Measurements from ENCODE around the gene IFNL3.
"Not testable (repeated sequence)": the region's sequence is repeated elsewhere in the genome, so short reads cannot be mapped to it uniquely, and the experiment has no call there.

The IFNL3 gene

DNA sequence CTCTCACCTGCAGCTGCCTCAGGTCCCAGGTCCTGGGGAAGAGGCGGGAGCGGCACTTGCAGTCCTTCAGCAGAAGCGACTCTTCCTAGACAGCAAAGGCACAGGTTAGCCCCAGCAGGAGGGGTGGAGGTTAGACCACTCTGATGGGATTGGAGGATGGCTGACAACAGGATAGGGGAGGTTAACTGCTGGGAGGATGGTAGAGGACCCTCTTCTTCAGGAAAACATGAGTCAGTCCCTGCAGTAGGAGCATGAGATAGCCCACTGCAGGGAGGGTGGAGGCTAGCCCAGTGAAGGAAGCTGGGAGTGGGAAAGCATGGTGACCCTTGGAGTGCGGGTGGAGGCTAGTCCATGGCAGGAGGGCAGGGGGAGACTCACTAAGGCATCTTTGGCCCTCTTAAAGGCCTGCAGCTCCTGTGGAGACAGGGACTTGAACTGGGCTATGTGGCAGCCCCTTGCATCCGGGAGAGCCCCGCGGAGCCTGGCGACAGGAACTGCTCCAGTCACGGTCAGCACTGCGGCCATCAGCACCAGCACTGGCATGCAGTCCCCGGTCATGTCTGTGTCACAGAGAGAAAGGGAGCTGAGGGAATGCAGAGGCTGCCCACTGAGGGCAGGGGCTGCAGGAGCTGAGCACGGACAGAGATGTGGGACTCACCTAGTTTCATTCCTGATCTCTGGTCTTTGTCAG is at the start of gene IFNL3:
Gene IFNL3, minus strand, starts transcription at position 597 of the 691 bp plus-strand sequence. Its CDS starts 39 bp downstream, at position 558.
- DNase-seq (ENCODE audit: low read depth); H3K4me3 ChIP-seq (ENCODE audit: low read depth, low read length): not testable (repeated sequence)

- no peak overlapping the region for H3K4me3 ChIP-seq (ENCODE audit: low read depth, low read length)
- TF ChIP-seq, protein P1, sequence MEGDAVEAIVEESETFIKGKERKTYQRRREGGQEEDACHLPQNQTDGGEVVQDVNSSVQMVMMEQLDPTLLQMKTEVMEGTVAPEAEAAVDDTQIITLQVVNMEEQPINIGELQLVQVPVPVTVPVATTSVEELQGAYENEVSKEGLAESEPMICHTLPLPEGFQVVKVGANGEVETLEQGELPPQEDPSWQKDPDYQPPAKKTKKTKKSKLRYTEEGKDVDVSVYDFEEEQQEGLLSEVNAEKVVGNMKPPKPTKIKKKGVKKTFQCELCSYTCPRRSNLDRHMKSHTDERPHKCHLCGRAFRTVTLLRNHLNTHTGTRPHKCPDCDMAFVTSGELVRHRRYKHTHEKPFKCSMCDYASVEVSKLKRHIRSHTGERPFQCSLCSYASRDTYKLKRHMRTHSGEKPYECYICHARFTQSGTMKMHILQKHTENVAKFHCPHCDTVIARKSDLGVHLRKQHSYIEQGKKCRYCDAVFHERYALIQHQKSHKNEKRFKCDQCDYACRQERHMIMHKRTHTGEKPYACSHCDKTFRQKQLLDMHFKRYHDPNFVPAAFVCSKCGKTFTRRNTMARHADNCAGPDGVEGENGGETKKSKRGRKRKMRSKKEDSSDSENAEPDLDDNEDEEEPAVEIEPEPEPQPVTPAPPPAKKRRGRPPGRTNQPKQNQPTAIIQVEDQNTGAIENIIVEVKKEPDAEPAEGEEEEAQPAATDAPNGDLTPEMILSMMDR (IDR thresholded peaks at IDR 0.05; ENCODE audit: low read depth, low read length, missing control alignments), result no peak
- DNase-seq (ENCODE audit: low read depth), result no peak
These were observed 48.6 kb upstream of the IFNL3 start for GRCh38 chr19:39293394-39293793.

GRCh38 chr19:39284032-39284431 is 39.2 kb upstream of the IFNL3 start:
- no peak overlapping the region for H3K4me3 ChIP-seq (ENCODE audit: low read depth, low read length)
- DNase-seq (ENCODE audit: low read depth), result no peak
- TF ChIP-seq, protein P1 (IDR thresholded peaks at IDR 0.05; ENCODE audit: low read depth, low read length, missing control alignments), result no peak

DNA sequence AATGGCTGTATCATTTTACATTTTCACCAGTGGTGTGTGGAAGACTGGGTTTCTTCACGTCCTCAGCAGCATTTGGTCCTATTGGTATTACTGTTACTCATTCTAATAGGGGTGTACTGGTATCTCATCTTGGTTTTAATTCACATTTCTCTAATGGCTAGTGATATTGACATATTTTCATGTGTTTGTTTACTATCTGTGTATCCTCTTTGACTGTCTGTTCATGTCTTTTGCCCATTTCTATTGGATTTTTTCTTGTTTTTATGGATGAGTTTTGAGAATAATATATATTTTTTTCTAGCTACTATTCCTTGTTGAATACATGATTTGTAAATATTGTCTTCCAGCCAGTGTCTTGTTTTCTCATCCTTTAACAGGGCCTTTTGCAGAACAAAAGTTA is 37.2 kb upstream of the IFNL3 start:
- no peak for DNase-seq (ENCODE audit: low read depth)
- TF ChIP-seq, protein P1 (IDR thresholded peaks at IDR 0.05; ENCODE audit: low read depth, low read length, missing control alignments), result no peak
- H3K4me3 ChIP-seq (ENCODE audit: low read depth, low read length), result no peak overlapping the region

GRCh38 chr19:39277598-39277997 is 32.8 kb upstream of the IFNL3 start:
- no peak for DNase-seq (ENCODE audit: low read depth)
- TF ChIP-seq, protein P1 (IDR thresholded peaks at IDR 0.05; ENCODE audit: low read depth, low read length, missing control alignments), result no peak
- no peak overlapping the region for H3K4me3 ChIP-seq (ENCODE audit: low read depth, low read length)

- DNase-seq (ENCODE audit: low read depth), result no peak
- no peak overlapping the region for H3K4me3 ChIP-seq (ENCODE audit: low read depth, low read length)
- TF ChIP-seq, protein P1 (IDR thresholded peaks at IDR 0.05; ENCODE audit: low read depth, low read length, missing control alignments), result no peak
These were observed 31.9 kb upstream of the IFNL3 start for GRCh38 chr19:39276740-39277139.

- DNase-seq (ENCODE audit: low read depth), result no peak
- TF ChIP-seq, protein P1 (IDR thresholded peaks at IDR 0.05; ENCODE audit: low read depth, low read length, missing control alignments), result no peak
- H3K4me3 ChIP-seq (ENCODE audit: low read depth, low read length), result no peak overlapping the region
These were observed 30.8 kb upstream of the IFNL3 start for GRCh38 chr19:39275578-39275977.

- DNase-seq (ENCODE audit: low read depth); H3K4me3 ChIP-seq (ENCODE audit: low read depth, low read length): not testable (repeated sequence)
These were observed 29.1 kb upstream of the IFNL3 start for GRCh38 chr19:39273859-39274258.
